GM19099 (cell line): ENCODE data around the gene NCK1.

Experiments
- POLR2A ChIP-seq: IDR thresholded peaks from 3 replicates; pipeline ENCODE4 v1.6.1; 2011; ENCODE audit warnings: low read depth; ENCODE audit not compliant: insufficient read length; ENCODE audit errors: extremely low read depth

NCK1 gene

GRCh38 chr3:136893848-136894443 is 31.9 kb downstream of the NCK1 start:
- TF ChIP-seq POLR2A = no peak

- TF ChIP-seq POLR2A = no peak
These were observed 36.5 kb downstream of the NCK1 start for GRCh38 chr3:136898549-136898948.

GRCh38 chr3:136898954-136899353 is 36.9 kb downstream of the NCK1 start:
- no peak for TF ChIP-seq POLR2A

- TF ChIP-seq POLR2A = no peak
These were observed 37.7 kb downstream of the NCK1 start for GRCh38 chr3:136899622-136900158.

GRCh38 chr3:136901391-136901790 is 39.4 kb downstream of the NCK1 start:
- no peak for TF ChIP-seq POLR2A

- TF ChIP-seq POLR2A = no peak
These were observed 41.9 kb downstream of the NCK1 start for GRCh38 chr3:136903899-136904298.

GRCh38 chr3:136904746-136905145 is 42.7 kb downstream of the NCK1 start:
- no peak for TF ChIP-seq POLR2A

- TF ChIP-seq POLR2A = no peak
These were observed 43.5 kb downstream of the NCK1 start for GRCh38 chr3:136905549-136905948.

GRCh38 chr3:136906725-136907124 is 44.7 kb downstream of the NCK1 start:
- TF ChIP-seq POLR2A = no peak

- no peak for TF ChIP-seq POLR2A
These were observed 46.3 kb downstream of the NCK1 start for GRCh38 chr3:136908297-136908696.

GRCh38 chr3:136909187-136909586 is 47.2 kb downstream of the NCK1 start:
- TF ChIP-seq POLR2A = no peak

GRCh38 chr3:136910697-136911096 is 48.7 kb downstream of the NCK1 start:
- TF ChIP-seq POLR2A = no peak

GRCh38 chr3:136913168-136913567 is 51.2 kb downstream of the NCK1 start:
- TF ChIP-seq POLR2A = no peak

GRCh38 chr3:136914739-136915138 is 52.7 kb downstream of the NCK1 start:
- TF ChIP-seq POLR2A = no peak

GRCh38 chr3:136916223-136916622 is 54.2 kb downstream of the NCK1 start:
- TF ChIP-seq POLR2A = no peak

- TF ChIP-seq POLR2A = no peak
These were observed 58.0 kb downstream of the NCK1 start for GRCh38 chr3:136919799-136920580.
